H9 (cell line): ENCODE measurements around the gene RASA3. TPM values are rescaled to one million over a fixed set of nuclear protein-coding genes. Genes with fewer than 3 reads are reported as not detected.

Source experiments
- DNase-seq: peaks from one replicate; pipeline ENCODE4 v3.0.0-alpha.2; 2017
- H2AFZ ChIP-seq: one replicate; pipeline ENCODE4 v1.6.1; 2013; ENCODE audit warnings: mild to moderate bottlenecking, low read length, control low read depth, moderate library complexity
- H2AK5ac ChIP-seq: 2 replicates; pipeline ENCODE4 v1.6.1; 2013; ENCODE audit warnings: low read length, control low read depth, mixed read lengths; ENCODE audit not compliant: insufficient read length
- H2BK120ac ChIP-seq: one replicate; pipeline ENCODE4 v1.6.1; 2013; ENCODE audit warnings: low read depth, mild to moderate bottlenecking, low read length, control low read depth, inconsistent platforms; ENCODE audit not compliant: poor library complexity, severe bottlenecking
- H2BK12ac ChIP-seq: 2 replicates; pipeline ENCODE4 v1.6.1; 2013; ENCODE audit warnings: low read length, control low read depth, mixed read lengths, low read depth; ENCODE audit not compliant: insufficient read length
- H2BK15ac ChIP-seq: 2 replicates; pipeline ENCODE4 v1.6.1; 2013; ENCODE audit warnings: low read depth, low read length, control low read depth
- H2BK20ac ChIP-seq: one replicate; pipeline ENCODE4 v1.6.1; 2013; ENCODE audit warnings: low read depth, mild to moderate bottlenecking, low read length, control low read depth, inconsistent platforms; ENCODE audit not compliant: poor library complexity, severe bottlenecking
- H2BK5ac ChIP-seq: 2 replicates; pipeline ENCODE4 v1.6.1; 2013; ENCODE audit warnings: low read length, control low read depth, mixed read lengths; ENCODE audit not compliant: insufficient read length
- H3K14ac ChIP-seq: 2 replicates; pipeline ENCODE4 v1.6.1; 2013; ENCODE audit warnings: low read length, control low read depth; ENCODE audit not compliant: insufficient read depth
- H3K18ac ChIP-seq: 2 replicates; pipeline ENCODE4 v1.6.1; 2013; ENCODE audit warnings: low read depth, mild to moderate bottlenecking, mixed read lengths, low read length, control low read depth; ENCODE audit not compliant: insufficient read length
- H3K23ac ChIP-seq: 2 replicates; pipeline ENCODE4 v1.6.1; 2013; ENCODE audit warnings: low read length, control low read depth, mixed read lengths, low read depth; ENCODE audit not compliant: insufficient read length
- H3K23me2 ChIP-seq: 2 replicates; pipeline ENCODE4 v1.6.1; 2013; ENCODE audit warnings: low read depth, mild to moderate bottlenecking, mixed read lengths, low read length, control low read depth; ENCODE audit not compliant: insufficient read length, poor library complexity, severe bottlenecking
- H3K27ac ChIP-seq: 2 replicates; pipeline ENCODE4 v1.5.1; 2013; ENCODE audit warnings: low read length, control low read depth, mixed read lengths, low read depth; ENCODE audit not compliant: insufficient read length
- H3K27me3 ChIP-seq: 2 replicates; pipeline ENCODE4 v1.6.1; 2013; ENCODE audit warnings: low read length, control low read depth, inconsistent platforms; ENCODE audit not compliant: insufficient read depth
- H3K4ac ChIP-seq: 2 replicates; pipeline ENCODE4 v1.6.1; 2013; ENCODE audit warnings: low read depth, mild to moderate bottlenecking, control low read depth, inconsistent platforms, low read length, moderate library complexity
- H3K4me1 ChIP-seq: 2 replicates; pipeline ENCODE4 v1.6.1; 2013; ENCODE audit warnings: low read length, control low read depth, inconsistent platforms; ENCODE audit not compliant: insufficient read depth
- H3K4me2 ChIP-seq: 2 replicates; pipeline ENCODE4 v1.6.1; 2013; ENCODE audit warnings: low read length, control low read depth, mixed read lengths; ENCODE audit not compliant: insufficient read length, insufficient read depth
- H3K56ac ChIP-seq: 2 replicates; pipeline ENCODE4 v1.6.1; 2013; ENCODE audit warnings: low read depth, mild to moderate bottlenecking, mixed read lengths, low read length, control low read depth; ENCODE audit not compliant: insufficient read length
- H3K79me1 ChIP-seq: 2 replicates; pipeline ENCODE4 v1.6.1; 2013; ENCODE audit warnings: low read depth, mild to moderate bottlenecking, moderate library complexity, low read length, control low read depth, inconsistent platforms; ENCODE audit not compliant: insufficient read depth, poor library complexity, severe bottlenecking
- H3K79me2 ChIP-seq: 2 replicates; pipeline ENCODE4 v1.6.1; 2013; ENCODE audit warnings: low read length, control low read depth, inconsistent platforms; ENCODE audit not compliant: insufficient read depth
- H3K9ac ChIP-seq: 2 replicates; pipeline ENCODE4 v1.6.1; 2013; ENCODE audit warnings: low read length, control low read depth, mixed read lengths; ENCODE audit not compliant: insufficient read length; ENCODE audit errors: extremely low read depth
- H3K9me3 ChIP-seq: one replicate; pipeline ENCODE4 v1.6.1; 2013; ENCODE audit warnings: low read depth, low read length, inconsistent platforms; ENCODE audit not compliant: control insufficient read depth
- H3T11ph ChIP-seq: one replicate; pipeline ENCODE4 v1.6.1; 2013; ENCODE audit warnings: mild to moderate bottlenecking, low read length, control low read depth, inconsistent platforms
- H4K20me1 ChIP-seq: one replicate; pipeline ENCODE4 v1.6.1; 2013; ENCODE audit not compliant: control insufficient read depth, insufficient read length, insufficient read depth
- H4K5ac ChIP-seq: 2 replicates; pipeline ENCODE4 v1.6.1; 2013; ENCODE audit warnings: low read depth, mild to moderate bottlenecking, mixed read lengths, low read length, control low read depth; ENCODE audit not compliant: insufficient read length
- H4K8ac ChIP-seq: replicated peaks from 2 replicates; pipeline ENCODE4 v1.6.1; 2013; ENCODE audit warnings: low read length, control low read depth, mixed read lengths, low read depth; ENCODE audit not compliant: insufficient read length
- H4K91ac ChIP-seq: 2 replicates; pipeline ENCODE4 v1.6.1; 2013; ENCODE audit warnings: low read depth, mild to moderate bottlenecking, moderate library complexity, mixed read lengths, low read length, control low read depth; ENCODE audit not compliant: insufficient read length
- H3K27ac Mint-ChIP-seq, 3 experiments: 2 replicates in 2 of 3; 3 replicates in 1 of 3; pipeline ENCODE4 v1.8.0; 2020 to 2021; ENCODE audit warnings: mixed read lengths in 3 of 3, mild to moderate bottlenecking in 1 of 3, moderate library complexity in 1 of 3
- H3K27me3 Mint-ChIP-seq: 2 replicates; pipeline ENCODE4 v1.8.0; 2021; ENCODE audit warnings: low read depth, mild to moderate bottlenecking, moderate library complexity, mixed read lengths
- H3K36me3 Mint-ChIP-seq, 3 experiments: 2 replicates in 2 of 3; 3 replicates in 1 of 3; pipeline ENCODE4 v1.8.0; 2020 to 2021; ENCODE audit warnings: low read depth in 3 of 3, mixed read lengths in 3 of 3; ENCODE audit not compliant: insufficient read depth in 1 of 3
- H3K4me1 Mint-ChIP-seq, 2 experiments: 2 replicates each; pipeline ENCODE4 v1.8.0; 2020; ENCODE audit warnings: mixed read lengths in 2 of 2
- H3K4me3 Mint-ChIP-seq, 2 experiments: 2 replicates in 1 of 2; 3 replicates in 1 of 2; pipeline ENCODE4 v1.8.0; 2020 to 2021; ENCODE audit warnings: mild to moderate bottlenecking in 2 of 2, mixed read lengths in 2 of 2, moderate library complexity in 1 of 2
- H3K9me3 Mint-ChIP-seq, 2 experiments: 2 replicates in 1 of 2; 3 replicates in 1 of 2; pipeline ENCODE4 v1.8.0; 2020; ENCODE audit warnings: mild to moderate bottlenecking in 2 of 2, mixed read lengths in 2 of 2, moderate library complexity in 1 of 2
- WGBS: extraction: QIAGEN DNeasy Blood & Tissue Kit; methylation state at CpG from one replicate; pipeline ENCODE4 v1.1.7; 2013; ENCODE audit warnings: missing lambda C conversion rate, low lambda C conversion rate, mixed read lengths; ENCODE audit not compliant: insufficient read length; ENCODE audit errors: extremely low coverage; 5-methylcytosine and 5-hydroxymethylcytosine counted together
- total RNA-seq: library from RNA; stranded (reverse); gene quantifications from 2 replicates; pipeline ENCODE4 v1.2.1, GENCODE V29; 2021
- TF ChIP-seq, protein P1 (sequence below): fragments of 200-600 bp; sonication (generic); conservative IDR thresholded peaks from 3 replicates; pipeline ENCODE4 v1.8.0; 2021; ENCODE audit warnings: antibody characterized with exemption, mild to moderate bottlenecking

The RASA3 gene
- total RNA-seq, 1 experiment from 2014 or later: 12.3 TPM

DNA sequence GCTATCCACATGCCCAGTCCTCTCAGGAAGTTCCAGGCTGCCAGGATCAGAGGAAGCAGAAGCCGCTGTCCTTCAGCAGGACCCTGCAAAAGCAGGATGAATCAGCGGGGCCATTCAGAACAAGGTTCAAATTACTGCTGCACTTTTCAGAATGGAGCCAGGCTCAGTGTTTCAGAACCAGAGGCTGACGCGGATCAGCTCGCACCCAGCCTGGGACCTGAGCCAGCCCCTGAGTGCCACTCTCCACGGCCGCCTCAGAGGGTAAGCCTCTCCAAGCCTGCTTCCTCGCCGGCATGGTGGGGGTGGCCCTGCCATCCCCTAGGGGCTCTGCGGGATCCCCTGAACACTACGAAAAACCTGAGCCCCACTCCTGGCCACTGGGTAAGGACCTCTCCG is 24.7 kb downstream of the RASA3 start:
- Histone ChIP-seq H3K27ac (no peak overlapping the region), H3K56ac (no peak overlapping the region), H3K9ac (no peak overlapping the region), H2BK20ac (no peak overlapping the region), H3K4me2 (no peak overlapping the region), H4K91ac (no peak overlapping the region), H2BK5ac (no peak overlapping the region), H2AK5ac (no peak overlapping the region), H3K14ac (peak overlapping the region; percentile 12; the same call in 1 of the 2 replicates), H3K23me2 (peaks cover 3% of the 10 kb centered on the region), H3K79me1 (no peaks in the 10 kb centered on the region), H3K18ac (no peak overlapping the region), H4K5ac (no peak overlapping the region), H3T11ph (no peak overlapping the region), H3K27me3 (no peaks in the 10 kb centered on the region), H3K9me3 (no peaks in the 10 kb centered on the region), H3K4ac (no peak overlapping the region), H3K23ac (no peak overlapping the region), H3K4me1 (no peaks in the 10 kb centered on the region; the same call in 1 of the 2 replicates), H3K79me2 (no peaks in the 10 kb centered on the region; the same call in 1 of the 2 replicates), H4K8ac (no peak overlapping the region), H2BK15ac (no peak overlapping the region), H2BK12ac (no peak overlapping the region), H4K20me1 (peaks cover under 1% of the 10 kb centered on the region), H2BK120ac (no peak overlapping the region), H2AFZ (no peak overlapping the region)
- WGBS: no CpG with 5 or more reads among the region's 12 CpGs
- no peak for DNase-seq
- TF ChIP-seq, protein P1, sequence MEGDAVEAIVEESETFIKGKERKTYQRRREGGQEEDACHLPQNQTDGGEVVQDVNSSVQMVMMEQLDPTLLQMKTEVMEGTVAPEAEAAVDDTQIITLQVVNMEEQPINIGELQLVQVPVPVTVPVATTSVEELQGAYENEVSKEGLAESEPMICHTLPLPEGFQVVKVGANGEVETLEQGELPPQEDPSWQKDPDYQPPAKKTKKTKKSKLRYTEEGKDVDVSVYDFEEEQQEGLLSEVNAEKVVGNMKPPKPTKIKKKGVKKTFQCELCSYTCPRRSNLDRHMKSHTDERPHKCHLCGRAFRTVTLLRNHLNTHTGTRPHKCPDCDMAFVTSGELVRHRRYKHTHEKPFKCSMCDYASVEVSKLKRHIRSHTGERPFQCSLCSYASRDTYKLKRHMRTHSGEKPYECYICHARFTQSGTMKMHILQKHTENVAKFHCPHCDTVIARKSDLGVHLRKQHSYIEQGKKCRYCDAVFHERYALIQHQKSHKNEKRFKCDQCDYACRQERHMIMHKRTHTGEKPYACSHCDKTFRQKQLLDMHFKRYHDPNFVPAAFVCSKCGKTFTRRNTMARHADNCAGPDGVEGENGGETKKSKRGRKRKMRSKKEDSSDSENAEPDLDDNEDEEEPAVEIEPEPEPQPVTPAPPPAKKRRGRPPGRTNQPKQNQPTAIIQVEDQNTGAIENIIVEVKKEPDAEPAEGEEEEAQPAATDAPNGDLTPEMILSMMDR: no peak
- H3K36me3 Mint-ChIP-seq: no peaks in the 10 kb centered on the region; a peak in 3 of 7 replicates
- H3K27me3 Mint-ChIP-seq: no peaks in the 10 kb centered on the region
- peaks cover 28 to 41% of the 10 kb centered on the region in 2 experiments for H3K4me1 Mint-ChIP-seq
- H3K4me3 Mint-ChIP-seq: no peak overlapping the region
- H3K9me3 Mint-ChIP-seq: peaks cover 3 to 6% of the 10 kb centered on the region in 2 experiments; a peak in 3 of 5 replicates
- H3K27ac Mint-ChIP-seq: no peak overlapping the region; a peak in 1 of 7 replicates
